Stomach (tissue), 4 donors: ENCODE results near the gene MEP1B.
A peak's percentile ranks its signal among the peaks of the same experiment; 100 is the strongest.

ENCODE experiments used
- EP300 ChIP-seq: sonication (generic); formaldehyde crosslinking; IDR thresholded peaks from one replicate; pipeline ENCODE4 v1.6.1; 2017; ENCODE audit warnings: antibody characterized with exemption
- POLR2A ChIP-seq, 4 donors: fragments of 450-650 bp; IDR thresholded peaks; one replicate each; pipeline ENCODE4 v1.6.1; 2016; ENCODE audit warnings: antibody characterized with exemption in 4 of 4, control low read depth in 2 of 4, mild to moderate bottlenecking in 1 of 4, moderate library complexity in 1 of 4
- POLR2AphosphoS5 ChIP-seq, 3 donors: sonication (generic); formaldehyde crosslinking; IDR thresholded peaks; one replicate each; pipeline ENCODE4 v1.6.1; 2016; ENCODE audit warnings: antibody characterized with exemption in 3 of 3

GRCh38 chr18:32158108-32158624 lies 31.7 kb upstream of the MEP1B start:
- TF ChIP-seq POLR2A (IDR thresholded peaks at IDR 0.05) (no peak), POLR2AphosphoS5 (IDR thresholded peaks at IDR 0.05) (peak in 1 of 3 donors; percentile 48), EP300 (no peak)
